H1 (cell line): Measurements from ENCODE around the gene RIOK3. TPM values are rescaled to one million over a fixed set of nuclear protein-coding genes. Genes with fewer than 3 reads are reported as not detected.

Source experiments
- CTCF ChIA-PET: fragments of 300-600 bp; sonication (Branson Sonifier 250); formaldehyde crosslinking; loops from one replicate; lab custom pipeline; 2021; ENCODE audit not compliant: partially characterized antibody; lab: Charles Lee
- POLR2A ChIA-PET: fragments of 300-600 bp; sonication (Branson Sonifier 250); formaldehyde crosslinking; loops from one replicate; lab custom pipeline; 2021; ENCODE audit warnings: inconsistent platforms; ENCODE audit not compliant: partially characterized antibody; lab: Charles Lee
- DNase-seq, 2 experiments: peaks; one replicate each; pipeline versions ENCODE4 v3.0.0 to v3.0.0-alpha.2; 2010 to 2022; ENCODE audit warnings: low spot score in 2 of 2, low read depth in 1 of 2, mixed read lengths in 1 of 2
- FAIRE-seq: peaks from 2 replicates; lab custom pipeline; 2011; peaks lifted over from hg19 to GRCh38; lab: Jason Lieb, UNC
- H2AFZ ChIP-seq: 2 replicates; pipeline ENCODE4 v1.8.1; 2012; ENCODE audit warnings: low read length, inconsistent platforms
- H2AK5ac ChIP-seq: 2 replicates; pipeline ENCODE4 v1.6.1; 2013; ENCODE audit warnings: low read depth, low read length
- H2BK120ac ChIP-seq: replicated peaks from 2 replicates; pipeline ENCODE3; 2013; ENCODE audit warnings: low read depth, low read length, inconsistent platforms
- H2BK12ac ChIP-seq: 2 replicates; pipeline ENCODE4 v1.6.1; 2013; ENCODE audit warnings: low read depth, low read length
- H2BK15ac ChIP-seq: 2 replicates; pipeline ENCODE4 v1.6.1; 2013; ENCODE audit warnings: low read length
- H2BK20ac ChIP-seq: 2 replicates; pipeline ENCODE4 v1.6.1; 2013; ENCODE audit warnings: low read length
- H2BK5ac ChIP-seq: 2 replicates; pipeline ENCODE4 v1.6.1; 2013; ENCODE audit warnings: low read depth, low read length
- H3K14ac ChIP-seq: 2 replicates; pipeline ENCODE4 v1.6.1; 2013; ENCODE audit warnings: inconsistent platforms; ENCODE audit not compliant: insufficient read length
- H3K18ac ChIP-seq: 2 replicates; pipeline ENCODE4 v1.6.1; 2013; ENCODE audit warnings: low read length; ENCODE audit errors: extremely low read depth
- H3K23ac ChIP-seq: 2 replicates; pipeline ENCODE4 v1.6.1; 2013; ENCODE audit warnings: inconsistent platforms; ENCODE audit not compliant: insufficient read length
- H3K23me2 ChIP-seq: 2 replicates; pipeline ENCODE4 v1.6.1; 2013; ENCODE audit warnings: low read depth, low read length
- H3K27ac ChIP-seq: 2 replicates; pipeline ENCODE4 v1.6.1; 2011; ENCODE audit warnings: low read depth, low read length, inconsistent platforms
- H3K27me3 ChIP-seq, 4 experiments: replicated peaks in 1 of 4; 1 replicate in 1 of 4; 2 replicates in 3 of 4; pipeline versions ENCODE4 v1.6.1 to v1.8.1; 2011 to 2013; ENCODE audit warnings: low read length in 3 of 4, mild to moderate bottlenecking in 3 of 4, inconsistent platforms in 2 of 4, mixed read lengths in 2 of 4, moderate library complexity in 1 of 4; ENCODE audit not compliant: control insufficient read depth in 3 of 4, insufficient read depth in 3 of 4; ENCODE audit errors: extremely low read depth in 1 of 4
- H3K36me3 ChIP-seq, 4 experiments: 2 replicates each; pipeline versions ENCODE4 v1.6.1 to v1.8.1; 2011 to 2013; ENCODE audit warnings: mild to moderate bottlenecking in 4 of 4, low read length in 3 of 4, moderate library complexity in 2 of 4, control low read depth in 1 of 4, inconsistent platforms in 1 of 4; ENCODE audit not compliant: insufficient read depth in 4 of 4, control insufficient read depth in 2 of 4
- H3K4ac ChIP-seq: replicated peaks from 2 replicates; pipeline ENCODE3; 2013; ENCODE audit warnings: low read length, low read depth, mixed read lengths, inconsistent platforms; ENCODE audit not compliant: insufficient read length
- H3K4me1 ChIP-seq, 4 experiments: replicated peaks in 1 of 4; 1 replicate in 1 of 4; 2 replicates in 3 of 4; pipeline versions ENCODE4 v1.6.1 to v1.8.1; 2011 to 2013; ENCODE audit warnings: low read length in 3 of 4, inconsistent platforms in 2 of 4, mixed read lengths in 1 of 4; ENCODE audit not compliant: insufficient read depth in 4 of 4, control insufficient read depth in 3 of 4
- H3K4me2 ChIP-seq, 2 experiments: 2 replicates each; pipeline versions ENCODE4 v1.6.1 to v1.8.1; 2011 to 2013; ENCODE audit warnings: low read depth in 2 of 2, low read length in 2 of 2, control low read depth in 1 of 2, inconsistent platforms in 1 of 2, mild to moderate bottlenecking in 1 of 2; ENCODE audit not compliant: insufficient read depth in 1 of 2
- H3K4me3 ChIP-seq, 4 experiments: fragments of 200-600, 300-600 bp in 1 of 4; sonication (generic), shearing (Covaris generic), sonication (Bioruptor Twin) in 1 of 4; 2 replicates each; pipeline versions ENCODE4 v1.5.1 to v1.8.1; 2011 to 2016; ENCODE audit warnings: low read length in 4 of 4, low read depth in 3 of 4, control low read depth in 2 of 4, inconsistent platforms in 2 of 4, mild to moderate bottlenecking in 2 of 4, mixed read lengths in 1 of 4, moderate library complexity in 1 of 4; ENCODE audit not compliant: insufficient read depth in 2 of 4; ENCODE audit errors: extremely low read depth in 1 of 4
- H3K56ac ChIP-seq: replicated peaks from 2 replicates; pipeline ENCODE3; 2013; ENCODE audit warnings: low read depth, mild to moderate bottlenecking, mixed read lengths, low read length, inconsistent platforms; ENCODE audit not compliant: insufficient read length
- H3K79me1 ChIP-seq: 2 replicates; pipeline ENCODE4 v1.6.1; 2013; ENCODE audit warnings: low read depth, low read length, control low read depth
- H3K79me2 ChIP-seq, 2 experiments: 2 replicates each; pipeline versions ENCODE4 v1.6.1 to v1.8.1; 2012 to 2013; ENCODE audit warnings: low read length in 2 of 2, mild to moderate bottlenecking in 2 of 2, inconsistent platforms in 1 of 2; ENCODE audit not compliant: insufficient read depth in 2 of 2, control insufficient read depth in 1 of 2
- H3K9ac ChIP-seq, 4 experiments: replicated peaks in 1 of 4; 1 replicate in 1 of 4; 2 replicates in 3 of 4; pipeline versions ENCODE4 v1.6.1 to v1.8.1; 2011 to 2013; ENCODE audit warnings: low read depth in 3 of 4, low read length in 3 of 4, control low read depth in 2 of 4, mild to moderate bottlenecking in 2 of 4, moderate library complexity in 2 of 4, inconsistent platforms in 1 of 4; ENCODE audit errors: extremely low read depth in 1 of 4
- H3K9me3 ChIP-seq, 2 experiments: 2 replicates each; pipeline versions ENCODE4 v1.6.1 to v1.8.1; 2012 to 2013; ENCODE audit warnings: mild to moderate bottlenecking in 2 of 2, moderate library complexity in 2 of 2, control low read depth in 1 of 2, inconsistent platforms in 1 of 2, low read depth in 1 of 2, low read length in 1 of 2, mixed read lengths in 1 of 2; ENCODE audit not compliant: insufficient read depth in 2 of 2
- H4K20me1 ChIP-seq, 2 experiments: replicated peaks in 1 of 2; 2 replicates each; pipeline versions ENCODE3 to v1.8.1; 2011 to 2013; ENCODE audit warnings: inconsistent platforms in 2 of 2, low read length in 2 of 2, mild to moderate bottlenecking in 1 of 2; ENCODE audit not compliant: insufficient read depth in 2 of 2, control insufficient read depth in 1 of 2
- H4K5ac ChIP-seq: 2 replicates; pipeline ENCODE4 v1.6.1; 2013; ENCODE audit warnings: low read length, low read depth, mixed read lengths, inconsistent platforms; ENCODE audit not compliant: insufficient read length
- H4K8ac ChIP-seq: 2 replicates; pipeline ENCODE4 v1.8.0; 2013; ENCODE audit warnings: mild to moderate bottlenecking, moderate library complexity, low read length, inconsistent platforms; ENCODE audit not compliant: insufficient read depth; ENCODE audit errors: extremely low read depth
- H4K91ac ChIP-seq: replicated peaks from 2 replicates; pipeline ENCODE3; 2013; ENCODE audit warnings: low read length, mixed read lengths, inconsistent platforms; ENCODE audit not compliant: insufficient read length
- ASH2L ChIP-seq: fragments of 200-600, 300-600 bp; sonication (generic); IDR thresholded peaks from one replicate; pipeline ENCODE4 v1.7.1; 2017; ENCODE audit warnings: low read length
- BACH1 ChIP-seq: IDR thresholded peaks from 2 replicates; pipeline ENCODE4 v1.6.1; 2012; ENCODE audit warnings: low read length, improper control_type of control experiment
- BCL11A ChIP-seq, 2 experiments: IDR thresholded peaks; one replicate each; pipeline ENCODE4 v1.6.1; 2011; ENCODE audit warnings: low read depth in 2 of 2, low read length in 2 of 2, mild to moderate bottlenecking in 2 of 2
- CBX5 ChIP-seq: fragments of 300-800, 300-1000 bp; sonication (generic); IDR thresholded peaks from 2 replicates; pipeline ENCODE4 v1.7.1; 2016; ENCODE audit warnings: antibody characterized with exemption, low read length, low read depth
- FOSL1 ChIP-seq: IDR thresholded peaks from 2 replicates; pipeline ENCODE4 v1.6.1; 2011; ENCODE audit warnings: mild to moderate bottlenecking, low read depth, low read length, moderate library complexity; ENCODE audit not compliant: insufficient read depth
- HDAC2 ChIP-seq, 2 experiments: fragments of 300-600 bp in 1 of 2; sonication (generic) in 1 of 2; IDR thresholded peaks; 2 replicates each; pipeline ENCODE4 v1.6.1; 2011 to 2012; ENCODE audit warnings: low read depth in 2 of 2, low read length in 2 of 2, mild to moderate bottlenecking in 2 of 2, moderate library complexity in 2 of 2, borderline replicate concordance in 1 of 2, inconsistent platforms in 1 of 2
- KDM1A ChIP-seq: fragments of 200-600, 300-600 bp; sonication (generic); IDR thresholded peaks from 2 replicates; pipeline ENCODE4 v1.7.1; 2016; ENCODE audit warnings: mild to moderate bottlenecking, low read length, borderline replicate concordance
- KDM4A ChIP-seq: IDR thresholded peaks from one replicate; pipeline ENCODE4 v1.7.1; 2012; ENCODE audit warnings: low read depth, mild to moderate bottlenecking, moderate library complexity, low read length, inconsistent platforms; ENCODE audit not compliant: severe bottlenecking
- RBBP5 ChIP-seq: IDR thresholded peaks from 2 replicates; pipeline ENCODE4 v1.7.1; 2012; ENCODE audit warnings: low read depth, mild to moderate bottlenecking, inconsistent platforms, low read length, moderate library complexity, borderline replicate concordance
- RFX5 ChIP-seq: IDR thresholded peaks from 2 replicates; pipeline ENCODE4 v1.6.1; 2011; ENCODE audit warnings: low read depth, low read length, improper control_type of control experiment, borderline replicate concordance
- SIN3A ChIP-seq, 2 experiments: IDR thresholded peaks in 1 of 2; conservative IDR thresholded peaks in 1 of 2; 2 replicates each; pipeline ENCODE4 v1.6.1; 2011 to 2012; ENCODE audit warnings: low read length in 2 of 2, improper control_type of control experiment in 1 of 2, low read depth in 1 of 2, mild to moderate bottlenecking in 1 of 2
- SP2 ChIP-seq: IDR thresholded peaks from 2 replicates; pipeline ENCODE4 v1.6.1; 2012; ENCODE audit warnings: mild to moderate bottlenecking, low read length, inconsistent platforms
- ZNF274 ChIP-seq: IDR thresholded peaks from 2 replicates; pipeline ENCODE4 v1.7.0; 2012; ENCODE audit warnings: low read length, borderline replicate concordance; ENCODE audit errors: extremely low read depth
- WGBS, 2 experiments: shearing (Covaris generic) in 1 of 2; methylation state at CpG; one replicate each; pipeline versions ENCODE4 v1.1.6 to v1.1.7; 2013 to 2015; ENCODE audit warnings: low lambda C conversion rate in 2 of 2, mixed read lengths in 2 of 2, inconsistent platforms in 1 of 2, low coverage in 1 of 2, missing lambda C conversion rate in 1 of 2; ENCODE audit not compliant: insufficient replicate concordance in 2 of 2, insufficient coverage in 1 of 2, insufficient read length in 1 of 2; ENCODE audit errors: extremely low coverage in 1 of 2, missing lambda C conversion rate in 1 of 2; 5-methylcytosine and 5-hydroxymethylcytosine counted together
- polyA plus RNA-seq, 7 experiments: library from polyadenylated mRNA; depleted of rRNA in 3 of 7; stranded (reverse) in 5 of 7; unstranded in 2 of 7; fragments of >200 nt in 5 of 7; fragments of 200-250 nt in 2 of 7; gene quantifications; 1 replicate in 5 of 7; 2 replicates in 1 of 7; 4 replicates in 1 of 7; pipeline versions ENCODE4 v1.2.1 to v1.2.3, GENCODE V29; 2011 to 2013; ENCODE audit warnings: missing spikeins in 2 of 7, mixed read lengths in 2 of 7
- total RNA-seq: library from RNA; stranded (reverse); fragmentation: NEBNext Ultra II Directional; extraction: Animal tissue kit (Norgen Biotek cat#: 25700); gene quantifications from 2 replicates; pipeline ENCODE4 v1.2.1, GENCODE V29; 2021

The RIOK3 gene
- total and polyA plus RNA-seq, 2 of the 8 experiments (the other 6 are each of a cell fraction or from before 2014, with no cell fraction given): 7.5 to 24.3 TPM

- peak overlapping the region; percentile 72 to 99 (median 82) for H3K4me3 ChIP-seq
- peaks cover 0 to 13% (median 5%) of the 10 kb centered on the region in 4 experiments; a peak in 5 of 7 replicates for H3K27me3 ChIP-seq
- H3K79me2 ChIP-seq: peaks cover 0 to 5% of the 10 kb centered on the region in 2 experiments; a peak in 1 of 4 replicates
- H2AK5ac ChIP-seq: no peak overlapping the region
- H2BK15ac ChIP-seq: no peak overlapping the region
- H2BK120ac ChIP-seq: no peak overlapping the region
- no peak overlapping the region for H3K27ac ChIP-seq
- H3K9ac ChIP-seq: peak overlapping the region in 3 of 4 experiments; percentile 24 to 35 (median 25); a peak in 3 of 7 replicates
- no peak overlapping the region for H3K18ac ChIP-seq
- no peaks in the 10 kb centered on the region for H3K9me3 ChIP-seq
- no peak overlapping the region for H2BK5ac ChIP-seq
- H4K91ac ChIP-seq: no peak overlapping the region
- FAIRE-seq (no peak), DNase-seq (no peak)
- peaks cover 0 to 4% (median 0%) of the 10 kb centered on the region in 4 experiments; a peak in 2 of 8 replicates for H3K36me3 ChIP-seq
- H2AFZ ChIP-seq: peak overlapping the region; percentile 12; the same call in 1 of the 2 replicates
- POLR2A ChIA-PET: interaction anchor here (1.5 kb wide), 1 partner anchor 16 kb away, joined by 3 read pairs; no protein-coding TSS in a partner anchor
- H3K4me2 ChIP-seq: peak overlapping the region; percentile 75 to 91
- H2BK12ac ChIP-seq: no peak overlapping the region
- peaks cover 5 to 7% of the 10 kb centered on the region in 2 experiments for H4K20me1 ChIP-seq
- H4K5ac ChIP-seq: no peak overlapping the region
- H3K14ac ChIP-seq: no peak overlapping the region
- H3K56ac ChIP-seq: no peak overlapping the region
- peaks cover 7% of the 10 kb centered on the region; the same call in 1 of the 2 replicates for H3K23me2 ChIP-seq
- no peak overlapping the region for H2BK20ac ChIP-seq
- CTCF ChIA-PET: no interaction called here
- H3K4ac ChIP-seq: no peak overlapping the region
- no peak overlapping the region for H3K23ac ChIP-seq
- H3K4me1 ChIP-seq: peaks cover 2 to 6% (median 4%) of the 10 kb centered on the region in 4 experiments; a peak in 5 of 7 replicates
- WGBS, 2 experiments: 14% methylated on average over 18 of the region's 21 CpGs; no CpG with 5 or more reads in 1 of the 2 experiments
- H3K79me1 ChIP-seq: no peaks in the 10 kb centered on the region; the same call in 1 of the 2 replicates
- H4K8ac ChIP-seq: no peak overlapping the region
- TF ChIP-seq KDM1A (no peak), BACH1 (peak; percentile 11; the same call in 1 of the 2 replicates), BCL11A (IDR thresholded peaks at IDR 0.05; ENCODE audit: low read depth in 2 of 2, low read length in 2 of 2) (no peak), HDAC2 (IDR thresholded peaks at IDR 0.05; ENCODE audit: borderline replicate concordance in 1 of 2, low read depth in 2 of 2, low read length in 2 of 2) (no peak), SIN3A (conservative IDR thresholded peaks at IDR 0.05 in 1 of 2, IDR thresholded peaks at IDR 0.05 in 1 of 2; ENCODE audit: low read depth in 1 of 2, low read length in 2 of 2) (no peak), SP2 (no peak), ZNF274 (no peak), KDM4A (no peak), RFX5 (no peak), RBBP5 (no peak), FOSL1 (no peak), CBX5 (no peak), ASH2L (no peak)
Observed at GRCh38 chr18:23503963-23504344, 50.9 kb downstream of the RIOK3 start.
